ENCODE measurements around the gene CD6.

DNA sequence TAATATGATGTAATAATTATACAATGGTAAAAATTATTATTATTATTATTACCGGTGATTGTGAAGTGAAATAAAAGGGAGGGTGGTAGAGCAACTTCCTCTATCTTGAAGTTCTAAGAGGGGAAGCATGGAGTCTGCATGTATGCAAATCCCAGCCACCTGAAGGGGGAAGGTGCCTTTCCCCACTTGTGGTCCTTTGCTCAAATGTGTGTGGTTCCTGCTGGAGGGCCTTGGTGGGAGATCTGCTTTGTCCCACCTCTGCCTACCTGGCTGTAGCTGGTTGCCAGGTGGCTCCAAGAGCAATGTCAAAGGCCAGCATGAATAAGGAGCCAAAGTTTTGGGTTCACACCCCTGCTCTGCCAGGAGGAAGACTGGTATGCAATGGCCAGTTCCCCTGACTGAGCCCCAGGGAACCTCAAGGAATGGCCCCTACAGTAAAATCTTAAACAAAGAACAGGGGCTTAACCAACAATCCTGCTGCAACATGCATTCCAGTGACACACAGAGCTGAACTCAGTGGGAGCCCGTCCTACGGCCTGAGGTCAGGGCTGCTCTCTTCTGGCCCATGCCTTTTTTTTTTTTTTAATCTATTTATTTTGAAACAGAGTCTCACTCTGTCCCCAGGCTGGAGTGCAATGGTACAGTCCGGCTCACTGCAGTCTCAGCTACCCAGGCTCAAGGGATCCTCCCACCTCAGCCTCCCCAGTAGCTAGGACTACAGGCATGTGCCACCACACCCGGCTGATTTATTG lies 38.7 kb upstream of the CD6 start:
- TF ChIP-seq POLR2AphosphoS5 (IDR thresholded peaks at IDR 0.05): no peak
- TF ChIP-seq, protein P1, sequence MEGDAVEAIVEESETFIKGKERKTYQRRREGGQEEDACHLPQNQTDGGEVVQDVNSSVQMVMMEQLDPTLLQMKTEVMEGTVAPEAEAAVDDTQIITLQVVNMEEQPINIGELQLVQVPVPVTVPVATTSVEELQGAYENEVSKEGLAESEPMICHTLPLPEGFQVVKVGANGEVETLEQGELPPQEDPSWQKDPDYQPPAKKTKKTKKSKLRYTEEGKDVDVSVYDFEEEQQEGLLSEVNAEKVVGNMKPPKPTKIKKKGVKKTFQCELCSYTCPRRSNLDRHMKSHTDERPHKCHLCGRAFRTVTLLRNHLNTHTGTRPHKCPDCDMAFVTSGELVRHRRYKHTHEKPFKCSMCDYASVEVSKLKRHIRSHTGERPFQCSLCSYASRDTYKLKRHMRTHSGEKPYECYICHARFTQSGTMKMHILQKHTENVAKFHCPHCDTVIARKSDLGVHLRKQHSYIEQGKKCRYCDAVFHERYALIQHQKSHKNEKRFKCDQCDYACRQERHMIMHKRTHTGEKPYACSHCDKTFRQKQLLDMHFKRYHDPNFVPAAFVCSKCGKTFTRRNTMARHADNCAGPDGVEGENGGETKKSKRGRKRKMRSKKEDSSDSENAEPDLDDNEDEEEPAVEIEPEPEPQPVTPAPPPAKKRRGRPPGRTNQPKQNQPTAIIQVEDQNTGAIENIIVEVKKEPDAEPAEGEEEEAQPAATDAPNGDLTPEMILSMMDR (IDR thresholded peaks at IDR 0.05): no peak
- no peak for TF ChIP-seq POLR2A (IDR thresholded peaks at IDR 0.05)
- no peak for TF ChIP-seq EP300 (IDR thresholded peaks at IDR 0.05)

Measured in stomach (tissue), 4 donors.